Smooth muscle cell (in vitro differentiated cells): ENCODE data around the gene CELF5. TPM values are rescaled to one million over a fixed set of nuclear protein-coding genes. Genes with fewer than 3 reads are reported as not detected.
"Not testable (repeated sequence)": the region's sequence is repeated elsewhere in the genome, so short reads cannot be mapped to it uniquely, and the experiment has no call there.

ENCODE experiments used
- DNase-seq: peaks from one replicate; lab custom pipeline; 2025; ENCODE audit not compliant: unreplicated experiment; lab: John Stamatoyannopoulos, UW
- H2AFZ ChIP-seq: fragments of 200-600 bp; sonication (generic); 2 replicates; pipeline ENCODE4 v1.6.0; 2016; ENCODE audit warnings: antibody characterized with exemption, low read depth, mild to moderate bottlenecking
- H3F3A ChIP-seq: fragments of 200-600 bp; sonication (generic); 2 replicates; pipeline ENCODE4 v1.6.0; 2017; ENCODE audit warnings: antibody characterized with exemption, low read depth
- H3K27ac ChIP-seq: fragments of 200-600 bp; sonication (generic); 2 replicates; pipeline ENCODE4 v1.5.1; 2016; ENCODE audit warnings: low read depth, mild to moderate bottlenecking
- H3K27me3 ChIP-seq: fragments of 200-600 bp; sonication (generic); 2 replicates; pipeline ENCODE4 v1.6.1; 2016; ENCODE audit warnings: low read depth, mild to moderate bottlenecking
- H3K36me3 ChIP-seq: fragments of 200-600 bp; sonication (generic); 2 replicates; pipeline ENCODE4 v1.5.1; 2016; ENCODE audit warnings: low read depth
- H3K4me1 ChIP-seq: fragments of 200-600 bp; sonication (generic); 2 replicates; pipeline ENCODE4 v1.5.1; 2016; ENCODE audit warnings: low read depth
- H3K4me2 ChIP-seq: fragments of 200-600 bp; sonication (generic); 2 replicates; pipeline ENCODE4 v1.6.0; 2016; ENCODE audit warnings: mild to moderate bottlenecking
- H3K4me3 ChIP-seq: fragments of 200-600 bp; sonication (generic); 2 replicates; pipeline ENCODE4 v1.5.1; 2016; ENCODE audit warnings: mild to moderate bottlenecking
- H3K79me2 ChIP-seq: fragments of 200-600 bp; sonication (generic); 2 replicates; pipeline ENCODE4 v1.6.0; 2016; ENCODE audit warnings: low read depth, mild to moderate bottlenecking
- H3K9ac ChIP-seq: fragments of 200-600 bp; sonication (generic); 2 replicates; pipeline ENCODE4 v1.6.0; 2016; ENCODE audit warnings: low read depth
- H3K9me3 ChIP-seq: fragments of 200-600 bp; sonication (generic); replicated peaks from 2 replicates; pipeline ENCODE4 v1.5.1; 2016; ENCODE audit warnings: low read depth
- H4K20me1 ChIP-seq: fragments of 200-600 bp; sonication (generic); 2 replicates; pipeline ENCODE4 v1.6.0; 2016; ENCODE audit warnings: low read depth
- CTCF ChIP-seq: fragments of 200-600 bp; sonication (generic); IDR thresholded peaks from 2 replicates; pipeline ENCODE4 v1.5.1; 2017; ENCODE audit warnings: borderline replicate concordance, mild to moderate bottlenecking, antibody characterized with exemption; ENCODE audit not compliant: insufficient read depth, poor library complexity, severe bottlenecking
- WGBS: methylation state at CpG from one replicate; pipeline ENCODE4 v1.1.7; 2016; ENCODE audit warnings: low lambda C conversion rate; 5-methylcytosine and 5-hydroxymethylcytosine counted together
- polyA plus RNA-seq: library from polyadenylated mRNA; unstranded; fragments of >200 nt; fragmentation: Nextera tagmentation; extraction: Ambion mirVana; gene quantifications from 2 replicates; pipeline ENCODE4 v1.2.1, GENCODE V29; 2016
- total RNA-seq: library from RNA; depleted of rRNA; stranded (reverse); fragments of >200 nt; gene quantifications from 2 replicates; pipeline ENCODE4 v1.2.3, GENCODE V29; 2014

Gene CELF5
- total and polyA plus RNA-seq, 2 experiments from 2014 or later = 0.18 TPM; not detected in 1

DNA sequence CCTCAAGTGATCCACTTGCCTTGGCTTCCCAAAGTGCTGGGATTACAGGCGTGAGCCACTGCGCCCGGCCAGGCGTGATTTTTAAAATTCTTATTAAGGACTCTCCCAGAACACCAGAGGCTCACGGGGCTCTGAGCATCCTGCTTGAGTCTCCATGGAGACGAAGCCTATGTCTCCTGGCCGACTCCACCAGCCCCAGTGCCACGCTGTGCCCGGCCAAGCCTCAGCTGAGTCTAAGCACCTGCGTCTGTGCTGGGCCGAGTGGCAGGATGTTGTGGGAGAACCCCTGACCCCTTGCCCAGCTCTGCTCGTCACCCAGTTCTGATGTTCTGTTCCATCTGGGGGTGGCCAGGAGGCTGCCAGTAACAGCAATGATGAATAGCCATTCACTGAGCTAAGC lies 3.9 kb upstream of the CELF5 start:
- no peaks in the 10 kb centered on the region for H3K36me3 ChIP-seq
- H3K27ac ChIP-seq = no peak overlapping the region
- no peak for DNase-seq
- no peak overlapping the region for H2AFZ ChIP-seq
- H3K9me3 ChIP-seq = no peaks in the 10 kb centered on the region
- no peaks in the 10 kb centered on the region for H3F3A ChIP-seq
- H3K4me3 ChIP-seq = no peak overlapping the region
- TF ChIP-seq CTCF = no peak
- H3K9ac ChIP-seq = no peak overlapping the region
- 88% methylated on average over 12 of the region's 12 CpGs for WGBS
- no peak overlapping the region for H3K4me2 ChIP-seq
- H4K20me1 ChIP-seq = no peaks in the 10 kb centered on the region
- no peaks in the 10 kb centered on the region for H3K4me1 ChIP-seq
- peaks cover 21% of the 10 kb centered on the region for H3K27me3 ChIP-seq
- no peaks in the 10 kb centered on the region for H3K79me2 ChIP-seq

DNA sequence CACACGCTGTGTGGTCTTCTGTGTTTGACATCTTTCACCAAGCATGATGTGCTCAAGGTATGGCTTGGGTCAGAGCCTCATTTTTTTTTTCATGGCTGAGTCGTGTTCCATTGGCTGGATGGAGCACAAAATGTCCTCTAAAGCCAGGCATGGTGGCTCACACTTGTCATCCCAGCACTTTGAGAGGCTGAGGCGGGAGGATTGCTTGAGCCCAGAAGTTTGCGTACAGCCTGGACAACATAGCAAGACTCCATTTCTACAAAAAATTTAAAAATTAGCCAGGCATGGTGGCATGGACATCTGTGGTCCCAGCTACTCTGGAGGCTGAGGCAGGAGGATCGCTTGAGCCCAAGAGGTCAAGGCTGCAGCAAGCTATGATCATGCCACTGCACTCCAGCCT lies 2.9 kb upstream of the CELF5 start:
- WGBS = 92% methylated on average over 5 of the region's 5 CpGs
- not testable (repeated sequence) for H3K9ac ChIP-seq, H3F3A ChIP-seq, H3K27ac ChIP-seq, H3K4me3 ChIP-seq, H4K20me1 ChIP-seq, H2AFZ ChIP-seq, DNase-seq, H3K36me3 ChIP-seq, H3K79me2 ChIP-seq, H3K4me2 ChIP-seq, H3K9me3 ChIP-seq, H3K4me1 ChIP-seq
- H3K27me3 ChIP-seq = peaks cover 31% of the 10 kb centered on the region

GRCh38 chr19:3222709-3223108 lies 1.8 kb upstream of the CELF5 start:
- H3K4me1 ChIP-seq = no peaks in the 10 kb centered on the region
- no peak for DNase-seq
- no peaks in the 10 kb centered on the region for H3K79me2 ChIP-seq
- H3K4me3 ChIP-seq = no peak overlapping the region
- H3K36me3 ChIP-seq = no peaks in the 10 kb centered on the region
- no peaks in the 10 kb centered on the region for H3K9me3 ChIP-seq
- H3K4me2 ChIP-seq = no peak overlapping the region
- no peaks in the 10 kb centered on the region for H3F3A ChIP-seq
- H3K27ac ChIP-seq = no peak overlapping the region
- no peak for TF ChIP-seq CTCF
- 91% methylated on average over 5 of the region's 5 CpGs for WGBS
- H3K27me3 ChIP-seq = peaks cover 43% of the 10 kb centered on the region
- no peak overlapping the region for H2AFZ ChIP-seq
- no peaks in the 10 kb centered on the region for H4K20me1 ChIP-seq
- no peak overlapping the region for H3K9ac ChIP-seq

DNA sequence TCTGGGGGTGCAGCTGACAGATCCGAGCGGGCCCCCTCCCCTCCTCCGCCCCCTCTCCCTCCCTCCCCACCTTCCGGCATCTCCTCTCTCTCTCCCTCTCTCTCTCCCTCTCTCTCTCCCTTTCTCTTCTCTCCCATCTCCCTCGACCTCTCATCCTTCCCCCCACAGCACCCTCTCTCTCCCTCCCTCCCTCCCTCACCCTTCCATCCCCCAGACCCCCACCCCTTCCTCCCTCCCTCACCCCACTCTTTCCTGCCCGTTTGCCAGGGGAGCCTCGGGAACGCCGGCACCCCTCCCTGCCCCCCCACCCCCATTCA lies 666 bp downstream of the CELF5 start:
- Histone ChIP-seq H3K9ac (no peak overlapping the region), H3K36me3 (no peaks in the 10 kb centered on the region), H3K27me3 (peaks cover 66% of the 10 kb centered on the region), H3K79me2 (no peaks in the 10 kb centered on the region), H2AFZ (no peak overlapping the region), H3K27ac (no peak overlapping the region), H3K4me1 (no peaks in the 10 kb centered on the region), H3K4me3 (no peak overlapping the region), H3K9me3 (no peaks in the 10 kb centered on the region), H3F3A (no peaks in the 10 kb centered on the region), H4K20me1 (no peaks in the 10 kb centered on the region), H3K4me2 (no peak overlapping the region)
- TF ChIP-seq CTCF = no peak
- DNase-seq = no peak
- no CpG with 5 or more reads among the region's 9 CpGs for WGBS
